SK-N-SH (cell line): ENCODE results near the gene ATXN2. TPM values are rescaled to one million over a fixed set of nuclear protein-coding genes. Genes with fewer than 3 reads are reported as not detected.

Experiments used
- CTCF ChIA-PET: fragments of 300-600, 350-600 bp; formaldehyde crosslinking; extraction: SDS; loops from one replicate; lab custom pipeline; 2021; lab: Yijun Ruan, JAX
- POLR2A ChIA-PET: fragments of 350-600 bp; sonication (Branson Sonifier 250); formaldehyde crosslinking; extraction: SDS; loops from one replicate; lab custom pipeline; 2020; ENCODE audit warnings: antibody characterized with exemption, inconsistent platforms; lab: Yijun Ruan, JAX
- DNase-seq: peaks from one replicate; pipeline ENCODE4 v3.0.0; 2012
- H2AFZ ChIP-seq: fragments of 200-600 bp; sonication (generic); 2 replicates; pipeline ENCODE4 v1.8.1; 2016; ENCODE audit warnings: antibody characterized with exemption, mild to moderate bottlenecking, low read depth
- H3F3A ChIP-seq: fragments of 200-600 bp; sonication (generic); replicated peaks from 2 replicates; pipeline ENCODE3; 2016; ENCODE audit warnings: antibody characterized with exemption, mild to moderate bottlenecking; ENCODE audit not compliant: insufficient read depth
- H3K27ac ChIP-seq, 2 experiments: fragments of 200-500 bp in 1 of 2; fragments of 200-600 bp in 1 of 2; sonication (Bioruptor generic) in 1 of 2; sonication (generic), shearing (Covaris generic) in 1 of 2; 2 replicates each; pipeline versions ENCODE4 v1.5.1 to v1.6.1; 2014 to 2016; ENCODE audit warnings: low read depth in 2 of 2, inconsistent platforms in 1 of 2, low read length in 1 of 2, mild to moderate bottlenecking in 1 of 2, mixed read lengths in 1 of 2
- H3K27me3 ChIP-seq: fragments of 200-600 bp; sonication (generic), shearing (Covaris generic); 2 replicates; pipeline ENCODE4 v1.6.1; 2016; ENCODE audit warnings: mixed run types; ENCODE audit not compliant: insufficient read depth
- H3K36me3 ChIP-seq, 2 experiments: fragments of 200-500 bp in 1 of 2; fragments of 200-600 bp in 1 of 2; sonication (Bioruptor generic) in 1 of 2; sonication (generic) in 1 of 2; replicated peaks in 1 of 2; 2 replicates each; pipeline versions ENCODE3 to v1.5.1; 2014 to 2016; ENCODE audit warnings: low read length in 1 of 2, mild to moderate bottlenecking in 1 of 2; ENCODE audit not compliant: insufficient read depth in 2 of 2, control insufficient read depth in 1 of 2
- H3K4me1 ChIP-seq, 2 experiments: fragments of 200-500 bp in 1 of 2; fragments of 200-600 bp in 1 of 2; sonication (Bioruptor generic) in 1 of 2; sonication (generic), shearing (Covaris generic) in 1 of 2; 2 replicates each; pipeline versions ENCODE4 v1.5.1 to v1.6.1; 2014 to 2016; ENCODE audit warnings: low read depth in 1 of 2, low read length in 1 of 2, mixed run types in 1 of 2; ENCODE audit not compliant: insufficient read depth in 2 of 2, control insufficient read depth in 1 of 2
- H3K4me2 ChIP-seq: fragments of 200-600 bp; sonication (generic), shearing (Covaris generic); 2 replicates; pipeline ENCODE4 v1.6.1; 2017; ENCODE audit warnings: mixed run types
- H3K4me3 ChIP-seq, 2 experiments: fragments of 200-500 bp in 1 of 2; fragments of 200-600 bp in 1 of 2; sonication (Bioruptor generic) in 1 of 2; sonication (generic), shearing (Covaris generic) in 1 of 2; 2 replicates each; pipeline versions ENCODE4 v1.5.1 to v1.8.1; 2014 to 2016; ENCODE audit warnings: low read depth in 2 of 2, inconsistent platforms in 1 of 2, low read length in 1 of 2, mild to moderate bottlenecking in 1 of 2, mixed read lengths in 1 of 2, moderate library complexity in 1 of 2
- H3K79me2 ChIP-seq: fragments of 200-600 bp; sonication (generic); 2 replicates; pipeline ENCODE4 v1.8.1; 2017; ENCODE audit warnings: mild to moderate bottlenecking; ENCODE audit not compliant: insufficient read depth
- H3K9ac ChIP-seq: fragments of 200-600 bp; sonication (generic); 2 replicates; pipeline ENCODE4 v1.6.1; 2017; ENCODE audit warnings: mixed run types
- H3K9me2 ChIP-seq: fragments of 200-600 bp; sonication (generic); 2 replicates; pipeline ENCODE4 v1.6.1; 2017; ENCODE audit warnings: mixed run types
- H3K9me3 ChIP-seq: fragments of 200-600 bp; sonication (generic); 2 replicates; pipeline ENCODE4 v1.6.1; 2017; ENCODE audit warnings: mixed run types, mild to moderate bottlenecking, moderate library complexity
- H4K20me1 ChIP-seq: fragments of 200-600 bp; sonication (generic); 2 replicates; pipeline ENCODE4 v1.6.1; 2017; ENCODE audit warnings: mild to moderate bottlenecking, mixed run types; ENCODE audit not compliant: insufficient read depth
- FOXJ3 ChIP-seq: sonication (generic); formaldehyde crosslinking; IDR thresholded peaks from 2 replicates; pipeline ENCODE4 v1.5.1; 2020; ENCODE audit warnings: mild to moderate bottlenecking, missing genetic modification reagents
- IRF3 ChIP-seq: fragments of 150-350 bp; IDR thresholded peaks from 2 replicates; pipeline ENCODE4 v1.6.1; 2016; ENCODE audit warnings: mild to moderate bottlenecking, low read depth, low read length
- NFIC ChIP-seq: IDR thresholded peaks from 2 replicates; pipeline ENCODE4 v1.4.0; 2012; ENCODE audit warnings: borderline replicate concordance
- NRF1 ChIP-seq: IDR thresholded peaks from 2 replicates; pipeline ENCODE4 v1.6.1; 2012; ENCODE audit warnings: low read depth, mild to moderate bottlenecking, low read length
- SIN3A ChIP-seq: IDR thresholded peaks from 2 replicates; pipeline ENCODE4 v1.6.1; 2012; ENCODE audit warnings: low read depth, mild to moderate bottlenecking, low read length, moderate library complexity, borderline replicate concordance
- SMC3 ChIP-seq: IDR thresholded peaks from 2 replicates; pipeline ENCODE4 v1.6.1; 2012; ENCODE audit warnings: low read depth, low read length, improper control_type of control experiment
- WGBS: methylation state at CpG from one replicate; pipeline ENCODE4 v1.1.6; 2017; ENCODE audit warnings: low lambda C conversion rate; 5-methylcytosine and 5-hydroxymethylcytosine counted together
- polyA plus RNA-seq, 3 experiments: library from polyadenylated mRNA; depleted of rRNA; stranded (reverse); fragments of >200 nt; gene quantifications; 2 replicates each; pipeline ENCODE4 v1.2.3, GENCODE V29; 2012

Gene ATXN2
- polyA plus RNA-seq, 1 of the 3 experiments (the other 2 are of a cell fraction) = 35.7 TPM

- Histone ChIP-seq H3K9me3 (no peaks in the 10 kb centered on the region), H3K4me2 (no peak overlapping the region), H3K9me2 (no peaks in the 10 kb centered on the region), H4K20me1 (peaks cover 45% of the 10 kb centered on the region), H3K9ac (no peak overlapping the region), H3F3A (peaks cover 65% of the 10 kb centered on the region), H3K4me1 (peaks cover 24 to 56% of the 10 kb centered on the region in 2 experiments; a peak in 2 of 4 replicates), H3K4me3 (no peak overlapping the region), H3K79me2 (peaks cover 27% of the 10 kb centered on the region), H2AFZ (no peak overlapping the region), H3K27me3 (no peaks in the 10 kb centered on the region), H3K27ac (peak overlapping the region; percentile 38 to 62; a peak in 3 of 4 replicates), H3K36me3 (peaks cover 45 to 84% of the 10 kb centered on the region in 2 experiments)
- TF ChIP-seq SIN3A (no peak), IRF3 (no peak), SMC3 (no peak), NFIC (no peak), FOXJ3 (CRISPR knock-in tag) (no peak)
- WGBS = 93% methylated on average over 3 of the region's 4 CpGs
- ChIA-PET POLR2A (interaction anchor here (1.0 kb wide), 1 partner anchor 52 kb away, joined by 3 read pairs; no protein-coding TSS in a partner anchor), CTCF (interaction anchor here (1.3 to 28.3 kb wide), 5 partner anchors 7 to 79 kb away, joined by 3 to 618 read pairs (median 21); partner anchors contain the start of gene SH2B3)
- DNase-seq = no peak
These were observed 150.0 kb downstream of the ATXN2 start for GRCh38 chr12:111448846-111449790.

- Histone ChIP-seq H3K4me2 (no peak overlapping the region), H4K20me1 (peaks cover 53% of the 10 kb centered on the region), H2AFZ (no peak overlapping the region), H3K27me3 (no peaks in the 10 kb centered on the region)
- DNase-seq = no peak
- TF ChIP-seq SIN3A (no peak), NRF1 (no peak)
- TF ChIP-seq, all 33 proteins: peak for 0
- H3K9me3 ChIP-seq = no peaks in the 10 kb centered on the region
- no peaks in the 10 kb centered on the region for H3K9me2 ChIP-seq
- peaks cover 25 to 49% of the 10 kb centered on the region in 2 experiments; a peak in 2 of 4 replicates for H3K4me1 ChIP-seq
- H3K27ac ChIP-seq = no peak overlapping the region; a peak in 2 of 4 replicates
- no peak overlapping the region for H3K4me3 ChIP-seq
- peaks cover 35% of the 10 kb centered on the region for H3K79me2 ChIP-seq
- ChIA-PET CTCF (interaction anchor here (1.4 to 28.3 kb wide), 2 partner anchors 47 to 80 kb away, joined by 3 to 618 read pairs; partner anchors contain the start of gene SH2B3), POLR2A (no interaction called here)
- WGBS = 94% methylated on average over 8 of the region's 9 CpGs
- H3K9ac ChIP-seq = no peak overlapping the region
- H3F3A ChIP-seq = peaks cover 70% of the 10 kb centered on the region
- H3K36me3 ChIP-seq = peaks cover 40 to 77% of the 10 kb centered on the region in 2 experiments
These were observed 150.8 kb downstream of the ATXN2 start for GRCh38 chr12:111448266-111448830.
